GM12878 (cell line): Measurements from ENCODE around the gene LAMP1. TPM values are rescaled to one million over a fixed set of nuclear protein-coding genes. Genes with fewer than 3 reads are reported as not detected.

Experiments
- ATAC-seq: fragments of 200-7000 bp; cut with Tn5 transposase; 3 replicates; pipeline ENCODE4 v1.9.1; 2020; ENCODE audit warnings: mild to moderate bottlenecking, moderate library complexity
- BruUV-seq: library from RNA; stranded (reverse); fragments of 400-500 nt; replicated peaks from 2 replicates; lab custom pipeline; 2021; lab: Mats Ljungman, UMichigan
- CTCF ChIA-PET: fragments of 300-600 bp; sonication (Branson Sonifier 250); formaldehyde crosslinking; extraction: SDS; loops from one replicate; lab custom pipeline; 2021; ENCODE audit warnings: inconsistent platforms; lab: Yijun Ruan, JAX
- POLR2A ChIA-PET: fragments of 350-600 bp; formaldehyde crosslinking; extraction: SDS; loops from one replicate; lab custom pipeline; 2021; ENCODE audit warnings: inconsistent platforms; lab: Charles Lee
- RAD21 ChIA-PET: fragments of 300-600 bp; sonication (Branson Sonifier 250); formaldehyde crosslinking; loops from one replicate; lab custom pipeline; 2023; ENCODE audit warnings: antibody characterized with exemption; ENCODE audit not compliant: unreplicated experiment; lab: Charles Lee
- SMC1A ChIA-PET: fragments of 300-600 bp; sonication (Branson Sonifier 250); formaldehyde crosslinking; loops from one replicate; lab custom pipeline; 2023; ENCODE audit not compliant: unreplicated experiment, uncharacterized antibody; lab: Charles Lee
- DNase-seq: peaks from one replicate; pipeline ENCODE4 v3.0.0-alpha.2; 2011; ENCODE audit warnings: low read depth, low spot score
- FAIRE-seq: peaks from 3 replicates; lab custom pipeline; 2011; peaks lifted over from hg19 to GRCh38; lab: Jason Lieb, UNC
- H2AFZ ChIP-seq: 2 replicates; pipeline ENCODE4 v1.6.0; 2011; ENCODE audit warnings: low read depth, low read length, control low read depth; ENCODE audit not compliant: control insufficient read depth
- H3K27ac ChIP-seq: 2 replicates; pipeline ENCODE4 v1.5.1; 2011; ENCODE audit warnings: control low read depth; ENCODE audit not compliant: control insufficient read depth, insufficient read depth
- H3K27me3 ChIP-seq, 2 experiments: replicated peaks in 1 of 2; 2 replicates each; pipeline versions ENCODE4 v1.6.0 to v1.6.1; 2011; ENCODE audit warnings: low read length in 1 of 2; ENCODE audit not compliant: control insufficient read depth in 2 of 2, insufficient read depth in 2 of 2
- H3K36me3 ChIP-seq, 2 experiments: 2 replicates each; pipeline ENCODE4 v1.5.1; 2011; ENCODE audit warnings: low read length in 1 of 2; ENCODE audit not compliant: control insufficient read depth in 2 of 2, insufficient read depth in 2 of 2
- H3K4me1 ChIP-seq: 2 replicates; pipeline ENCODE4 v1.6.1; 2011; ENCODE audit warnings: mild to moderate bottlenecking, low read length, moderate library complexity, mixed read lengths; ENCODE audit not compliant: control insufficient read depth, insufficient read depth
- H3K4me2 ChIP-seq: 2 replicates; pipeline ENCODE4 v1.6.0; 2011; ENCODE audit warnings: control low read depth; ENCODE audit not compliant: control insufficient read depth, insufficient read depth
- H3K4me3 ChIP-seq: fragments of 200-600 bp; sonication (generic); 2 replicates; pipeline ENCODE4 v1.5.1; 2016
- H3K79me2 ChIP-seq: 2 replicates; pipeline ENCODE4 v1.6.0; 2011; ENCODE audit warnings: low read length; ENCODE audit not compliant: control insufficient read depth, insufficient read depth
- H3K9ac ChIP-seq: 2 replicates; pipeline ENCODE4 v1.8.0; 2011; ENCODE audit warnings: low read length, control low read depth, mixed read lengths; ENCODE audit not compliant: control insufficient read depth, insufficient read depth
- H3K9me3 ChIP-seq: replicated peaks from 3 replicates; pipeline ENCODE4 v1.5.1; 2011; ENCODE audit warnings: mild to moderate bottlenecking, low read length; ENCODE audit not compliant: control insufficient read depth, insufficient read depth
- H4K20me1 ChIP-seq: 2 replicates; pipeline ENCODE4 v1.6.0; 2011; ENCODE audit not compliant: control insufficient read depth, insufficient read depth
- EGR1 ChIP-seq, 2 experiments: IDR thresholded peaks; 1 replicate in 1 of 2; 2 replicates in 1 of 2; pipeline ENCODE4 v1.6.1; 2011 to 2012; ENCODE audit warnings: low read depth in 2 of 2, low read length in 2 of 2, borderline replicate concordance in 1 of 2, mild to moderate bottlenecking in 1 of 2, moderate library complexity in 1 of 2
- ETV6 ChIP-seq, 2 experiments: fragments of 450-650 bp in 1 of 2; IDR thresholded peaks in 1 of 2; conservative IDR thresholded peaks in 1 of 2; 2 replicates each; pipeline ENCODE4 v1.6.1; 2014; ENCODE audit warnings: antibody characterized with exemption in 1 of 2, borderline replicate concordance in 1 of 2, low read depth in 1 of 2, mild to moderate bottlenecking in 1 of 2, moderate library complexity in 1 of 2
- HDGF ChIP-seq: fragments of 450-650 bp; IDR thresholded peaks from 2 replicates; pipeline ENCODE4 v1.6.1; 2016; ENCODE audit warnings: antibody characterized with exemption
- WGBS: methylation state at CpG from one replicate; pipeline ENCODE4 v1.1.6; 2016; ENCODE audit warnings: low lambda C conversion rate; ENCODE audit not compliant: insufficient replicate concordance, insufficient coverage; ENCODE audit errors: missing lambda C conversion rate; 5-methylcytosine and 5-hydroxymethylcytosine counted together
- in situ Hi-C: fragments of 300-500 bp; cut with MboI; formaldehyde crosslinking; loops from 9 replicates; pipeline ENCODE4 v1.14.3; 2018; ENCODE audit warnings: mixed read lengths
- intact Hi-C: fragments of 100-400 bp; cut with micrococcal nuclease; formaldehyde crosslinking; loops from one replicate; pipeline ENCODE4 v1.14.2; 2022; ENCODE audit not compliant: unreplicated experiment
- polyA plus RNA-seq, 11 experiments: library from polyadenylated mRNA; depleted of rRNA in 4 of 11; unstranded in 6 of 11; stranded (reverse) in 5 of 11; fragments of >200 nt; fragmentation: Nextera tagmentation in 4 of 11; fragmentation: Illumina TruSeq in 1 of 11; extraction: Ambion mirVana in 4 of 11; extraction: Trizol in 1 of 11; gene quantifications; 1 replicate in 1 of 11; 2 replicates in 10 of 11; pipeline versions ENCODE4 v1.2.1 to v1.2.3, GENCODE V29; 2011 to 2016; ENCODE audit warnings: inconsistent platforms in 2 of 11, missing spikeins in 2 of 11, low read depth in 1 of 11
- total RNA-seq, 4 experiments: library from RNA; depleted of rRNA in 3 of 4; stranded (reverse); fragments of >200 nt in 3 of 4; fragmentation: Illumina TruSeq in 1 of 4; extraction: Trizol in 1 of 4; gene quantifications; 2 replicates each; pipeline versions ENCODE4 v1.2.1 to v1.2.3, GENCODE V29; 2013 to 2021
- TF ChIP-seq, protein P1 (sequence below): IDR thresholded peaks from 2 replicates; pipeline ENCODE4 v1.6.1; 2012; ENCODE audit warnings: improper control_type of control experiment, low read depth, low read length; ENCODE audit not compliant: insufficient replicate concordance

LAMP1 gene
- total and polyA plus RNA-seq, 10 of the 15 experiments (the other 5 are each of a cell fraction or from before 2014, with no cell fraction given): 2.5 to 83.0 (median 32.7) TPM

DNA sequence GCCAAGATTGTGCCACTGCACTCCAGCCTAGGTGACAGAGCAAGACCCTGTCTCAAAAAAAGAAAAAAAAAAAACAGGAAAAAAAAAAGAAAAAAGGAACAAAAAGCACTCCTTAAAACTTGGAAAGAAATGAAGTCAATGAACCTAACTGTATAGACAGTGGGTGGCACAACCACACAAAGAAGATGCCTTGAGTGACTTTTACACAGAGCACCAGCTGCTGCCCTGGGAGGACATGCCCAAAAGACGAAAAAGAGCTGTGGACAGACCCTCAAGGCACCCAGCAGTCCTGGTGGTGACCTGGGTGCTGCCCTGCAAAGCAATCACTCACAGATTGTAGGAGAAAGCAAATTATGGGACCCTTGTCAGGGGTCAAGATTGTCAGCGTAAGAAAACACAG, 5.9 kb upstream of the LAMP1 start (continued):
- TF ChIP-seq, protein P1, sequence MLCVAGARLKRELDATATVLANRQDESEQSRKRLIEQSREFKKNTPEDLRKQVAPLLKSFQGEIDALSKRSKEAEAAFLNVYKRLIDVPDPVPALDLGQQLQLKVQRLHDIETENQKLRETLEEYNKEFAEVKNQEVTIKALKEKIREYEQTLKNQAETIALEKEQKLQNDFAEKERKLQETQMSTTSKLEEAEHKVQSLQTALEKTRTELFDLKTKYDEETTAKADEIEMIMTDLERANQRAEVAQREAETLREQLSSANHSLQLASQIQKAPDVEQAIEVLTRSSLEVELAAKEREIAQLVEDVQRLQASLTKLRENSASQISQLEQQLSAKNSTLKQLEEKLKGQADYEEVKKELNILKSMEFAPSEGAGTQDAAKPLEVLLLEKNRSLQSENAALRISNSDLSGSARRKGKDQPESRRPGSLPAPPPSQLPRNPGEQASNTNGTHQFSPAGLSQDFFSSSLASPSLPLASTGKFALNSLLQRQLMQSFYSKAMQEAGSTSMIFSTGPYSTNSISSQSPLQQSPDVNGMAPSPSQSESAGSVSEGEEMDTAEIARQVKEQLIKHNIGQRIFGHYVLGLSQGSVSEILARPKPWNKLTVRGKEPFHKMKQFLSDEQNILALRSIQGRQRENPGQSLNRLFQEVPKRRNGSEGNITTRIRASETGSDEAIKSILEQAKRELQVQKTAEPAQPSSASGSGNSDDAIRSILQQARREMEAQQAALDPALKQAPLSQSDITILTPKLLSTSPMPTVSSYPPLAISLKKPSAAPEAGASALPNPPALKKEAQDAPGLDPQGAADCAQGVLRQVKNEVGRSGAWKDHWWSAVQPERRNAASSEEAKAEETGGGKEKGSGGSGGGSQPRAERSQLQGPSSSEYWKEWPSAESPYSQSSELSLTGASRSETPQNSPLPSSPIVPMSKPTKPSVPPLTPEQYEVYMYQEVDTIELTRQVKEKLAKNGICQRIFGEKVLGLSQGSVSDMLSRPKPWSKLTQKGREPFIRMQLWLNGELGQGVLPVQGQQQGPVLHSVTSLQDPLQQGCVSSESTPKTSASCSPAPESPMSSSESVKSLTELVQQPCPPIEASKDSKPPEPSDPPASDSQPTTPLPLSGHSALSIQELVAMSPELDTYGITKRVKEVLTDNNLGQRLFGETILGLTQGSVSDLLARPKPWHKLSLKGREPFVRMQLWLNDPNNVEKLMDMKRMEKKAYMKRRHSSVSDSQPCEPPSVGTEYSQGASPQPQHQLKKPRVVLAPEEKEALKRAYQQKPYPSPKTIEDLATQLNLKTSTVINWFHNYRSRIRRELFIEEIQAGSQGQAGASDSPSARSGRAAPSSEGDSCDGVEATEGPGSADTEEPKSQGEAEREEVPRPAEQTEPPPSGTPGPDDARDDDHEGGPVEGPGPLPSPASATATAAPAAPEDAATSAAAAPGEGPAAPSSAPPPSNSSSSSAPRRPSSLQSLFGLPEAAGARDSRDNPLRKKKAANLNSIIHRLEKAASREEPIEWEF: no peak
- TF ChIP-seq ETV6 (conservative IDR thresholded peaks at IDR 0.05 in 1 of 2, IDR thresholded peaks at IDR 0.05 in 1 of 2; ENCODE audit: borderline replicate concordance in 1 of 2, low read depth in 1 of 2): no peak

DNA sequence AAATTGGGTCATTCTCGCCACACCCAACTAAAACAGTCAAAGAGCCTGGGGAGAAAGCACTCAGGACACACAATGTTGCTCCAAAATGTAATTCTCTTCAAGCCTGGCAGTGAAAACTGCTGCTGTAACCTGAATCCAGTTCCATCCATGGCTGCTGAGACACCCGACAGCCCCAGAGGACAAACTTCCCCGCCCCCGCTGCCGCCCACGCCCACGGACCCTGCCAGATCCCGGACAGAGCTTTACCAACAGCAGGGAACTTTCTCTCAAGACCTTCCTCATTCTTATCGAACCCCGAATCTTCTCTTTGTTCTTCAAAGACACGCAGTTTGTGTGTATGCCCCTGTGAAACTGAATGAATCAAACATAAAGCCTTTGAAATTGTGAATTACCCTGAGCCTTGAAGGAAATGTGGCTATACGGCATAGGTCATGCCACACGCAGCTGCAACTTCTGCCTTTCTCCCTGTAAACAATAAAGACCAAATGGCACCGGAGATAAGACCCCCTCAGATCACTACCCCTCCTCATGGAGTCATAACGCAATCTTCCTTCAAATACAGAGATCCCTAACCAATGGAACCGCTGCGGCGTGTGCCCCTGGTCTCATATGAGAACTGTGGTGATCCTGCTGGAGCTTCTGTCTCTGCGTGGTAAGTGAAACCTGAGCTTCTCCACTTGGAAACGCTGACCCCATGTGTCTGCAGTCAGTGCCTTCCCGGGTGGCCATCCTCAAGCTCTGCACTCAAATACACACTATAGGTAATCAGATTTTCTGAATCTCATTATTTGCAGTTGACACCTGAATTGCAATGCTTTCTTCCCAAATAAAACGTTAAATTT, 4.8 kb upstream of the LAMP1 start:
- intact Hi-C loops: loop anchor here (10.0 kb wide), 1 partner anchor 293 kb away; the partner anchor contains the start of gene TFDP1
- FAIRE-seq (peak; percentile 74), DNase-seq (no peak), ATAC-seq (no peak)
- ChIA-PET CTCF (interaction anchor here (0.6 to 1.0 kb wide), 2 partner anchors 8 to 24 kb away, joined by 3 to 4 read pairs; no protein-coding TSS in a partner anchor), POLR2A (no interaction called here), RAD21 (no interaction called here), SMC1A (no interaction called here)
- Histone ChIP-seq H4K20me1 (no peaks in the 10 kb centered on the region), H3K79me2 (peaks cover 3% of the 10 kb centered on the region), H3K4me2 (peak overlapping the region; percentile 1; the same call in 1 of the 2 replicates), H3K27ac (no peak overlapping the region), H3K4me1 (no peaks in the 10 kb centered on the region; the same call in 1 of the 2 replicates), H3K4me3 (no peak overlapping the region), H2AFZ (peak overlapping the region; percentile 75), H3K9ac (no peak overlapping the region), H3K9me3 (peaks cover 2% of the 10 kb centered on the region; the same call in 1 of the 3 replicates), H3K36me3 (no peaks in the 10 kb centered on the region), H3K27me3 (peaks cover 0 to 2% of the 10 kb centered on the region in 2 experiments; a peak in 2 of 4 replicates)
- 8% methylated on average over 22 of the region's 22 CpGs for WGBS
- no TSS peak for BruUV-seq
- TF ChIP-seq HDGF: no peak
- peak in 1 of 2 experiments; percentile 80; a peak in 2 of 3 replicates for TF ChIP-seq EGR1 (IDR thresholded peaks at IDR 0.05; ENCODE audit: borderline replicate concordance in 1 of 2, low read depth in 2 of 2, low read length in 2 of 2)
- TF ChIP-seq, all 136 proteins: peak for 1
- in situ Hi-C loops: no loop called here
